CD8-positive, alpha-beta memory T cell (primary cell): ENCODE data around the gene HIBADH. TPM values are rescaled to one million over a fixed set of nuclear protein-coding genes. Genes with fewer than 3 reads are reported as not detected.

ENCODE experiments used
- CTCF ChIA-PET: fragments of 350-600 bp; sonication (Branson Sonifier 250); formaldehyde crosslinking; loops from one replicate; lab custom pipeline; 2021; ENCODE audit warnings: antibody characterized with exemption; lab: Charles Lee
- POLR2A ChIA-PET: fragments of 350-600 bp; sonication (Branson Sonifier 250); formaldehyde crosslinking; loops from one replicate; lab custom pipeline; 2021; ENCODE audit warnings: antibody characterized with exemption; lab: Charles Lee
- DNase-seq, 5 donors: peaks; one replicate each; pipeline versions ENCODE4 v3.0.0 to v3.0.0-alpha.2; 2020 to 2022; ENCODE audit warnings: mixed read lengths in 1 of 5
- H3K27ac ChIP-seq: one replicate; pipeline ENCODE4 v1.7.0; 2013; ENCODE audit warnings: low read depth, mild to moderate bottlenecking, low read length, moderate library complexity
- H3K27me3 ChIP-seq: 2 replicates; pipeline ENCODE4 v1.7.0; 2013; ENCODE audit warnings: low read length, mild to moderate bottlenecking; ENCODE audit not compliant: insufficient read depth, poor library complexity, severe bottlenecking
- H3K36me3 ChIP-seq: 2 replicates; pipeline ENCODE4 v1.7.0; 2013; ENCODE audit warnings: mild to moderate bottlenecking, low read length, moderate library complexity; ENCODE audit not compliant: insufficient read depth
- H3K4me1 ChIP-seq: 2 replicates; pipeline ENCODE4 v1.7.0; 2013; ENCODE audit warnings: mild to moderate bottlenecking, low read length, moderate library complexity; ENCODE audit not compliant: insufficient read depth
- H3K4me3 ChIP-seq: 2 replicates; pipeline ENCODE4 v1.7.0; 2013; ENCODE audit warnings: mild to moderate bottlenecking, low read length
- H3K9me3 ChIP-seq: 2 replicates; pipeline ENCODE4 v1.7.0; 2013; ENCODE audit warnings: mild to moderate bottlenecking, low read length
- H3K27ac Mint-ChIP-seq, 8 donors: one replicate each; pipeline ENCODE4 v1.8.0; 2020 to 2021; ENCODE audit warnings: mixed read lengths in 8 of 8, mild to moderate bottlenecking in 6 of 8, inconsistent platforms in 3 of 8, moderate library complexity in 3 of 8
- H3K27me3 Mint-ChIP-seq, 2 donors: one replicate each; pipeline ENCODE4 v1.8.0; 2020 to 2021; ENCODE audit warnings: mixed read lengths in 2 of 2, mild to moderate bottlenecking in 1 of 2, moderate library complexity in 1 of 2
- H3K36me3 Mint-ChIP-seq, 3 donors: one replicate each; pipeline ENCODE4 v1.8.0; 2020 to 2021; ENCODE audit warnings: mixed read lengths in 3 of 3, inconsistent platforms in 1 of 3, mild to moderate bottlenecking in 1 of 3
- H3K4me1 Mint-ChIP-seq, 3 donors: one replicate each; pipeline ENCODE4 v1.8.0; 2020 to 2021; ENCODE audit warnings: mixed read lengths in 3 of 3, inconsistent platforms in 1 of 3, mild to moderate bottlenecking in 1 of 3
- H3K4me3 Mint-ChIP-seq, 7 donors: one replicate each; pipeline ENCODE4 v1.8.0; 2020 to 2021; ENCODE audit warnings: mixed read lengths in 7 of 7, mild to moderate bottlenecking in 6 of 7, moderate library complexity in 4 of 7, inconsistent platforms in 2 of 7
- H3K9me3 Mint-ChIP-seq, 5 donors: one replicate each; pipeline ENCODE4 v1.8.0; 2020 to 2022; ENCODE audit warnings: mixed read lengths in 5 of 5, mild to moderate bottlenecking in 3 of 5, moderate library complexity in 2 of 5, inconsistent platforms in 1 of 5
- polyA plus RNA-seq: library from polyadenylated mRNA; unstranded; fragments of 300-500 nt; fragmentation: Illumina TruSeq; gene quantifications from one replicate; pipeline ENCODE4 v1.2.3, GENCODE V29; 2021
- total RNA-seq, 2 experiments: library from RNA; stranded (reverse); gene quantifications; one replicate each; pipeline ENCODE4 v1.2.3, GENCODE V29; 2021

The HIBADH gene
- total and polyA plus RNA-seq, 3 experiments from 2014 or later, result 19.8 to 33.8 (median 20.0) TPM

DNA sequence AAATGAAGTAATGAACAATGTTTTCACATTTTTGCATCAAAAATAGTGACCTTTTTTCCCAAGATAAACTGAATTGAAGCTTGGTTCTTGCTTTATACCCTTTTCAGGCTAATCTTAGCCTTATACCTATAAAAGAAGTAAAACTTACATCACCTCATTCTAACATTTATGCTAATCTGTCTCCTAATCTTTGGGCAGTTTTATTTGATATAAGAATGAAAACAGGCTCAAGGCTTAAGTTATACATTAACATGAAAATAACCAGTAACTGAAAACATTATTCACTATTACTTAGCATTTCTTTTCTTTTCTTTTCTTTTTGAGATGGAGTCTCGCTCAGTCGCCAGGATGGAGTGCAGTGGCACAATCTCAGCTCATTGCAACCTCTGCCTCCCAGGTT is 113.1 kb downstream of the HIBADH start:
- POLR2A ChIA-PET, result no interaction called here
- CTCF ChIA-PET, result no interaction called here
- H3K27ac ChIP-seq, result no peak overlapping the region

DNA sequence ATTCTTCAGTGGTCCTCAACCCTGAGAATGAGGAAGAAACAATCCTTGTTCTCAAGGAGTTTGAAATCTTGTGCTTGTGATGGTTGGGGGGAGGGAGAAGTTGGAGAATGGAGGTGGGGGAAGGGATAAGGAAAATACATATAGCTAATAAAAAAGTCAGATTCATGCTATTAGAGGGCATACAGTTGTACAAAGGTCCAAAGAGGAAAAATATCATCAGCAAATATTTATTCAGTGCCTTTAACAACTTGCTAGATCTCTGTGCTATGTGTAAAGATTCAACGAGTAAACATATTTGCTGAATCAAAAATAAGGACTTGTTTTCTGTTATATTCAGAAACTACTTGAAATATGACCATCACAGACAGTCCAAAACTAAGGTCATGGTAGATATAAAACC is 114.4 kb downstream of the HIBADH start:
- CTCF ChIA-PET, result no interaction called here
- H3K27me3 ChIP-seq, result no peaks in the 10 kb centered on the region
- H3K4me3 Mint-ChIP-seq, result no peak overlapping the region

More for the DNA sequence above, 113.1 kb downstream of the HIBADH start:
- Mint-ChIP-seq H3K9me3 (no peaks in the 10 kb centered on the region), H3K36me3 (peaks cover 0 to 15% (median 0%) of the 10 kb centered on the region in 3 donors), H3K4me1 (peaks cover 0 to 3% (median 0%) of the 10 kb centered on the region in 3 donors), H3K4me3 (no peak overlapping the region), H3K27ac (peak overlapping the region in 1 of 8 donors; percentile 1), H3K27me3 (no peaks in the 10 kb centered on the region)
- no peaks in the 10 kb centered on the region for H3K4me1 ChIP-seq
- H3K4me3 ChIP-seq, result no peak overlapping the region
- H3K9me3 ChIP-seq, result no peaks in the 10 kb centered on the region
- H3K36me3 ChIP-seq, result no peaks in the 10 kb centered on the region
- DNase-seq, result no peak
- H3K27me3 ChIP-seq, result no peaks in the 10 kb centered on the region

DNA sequence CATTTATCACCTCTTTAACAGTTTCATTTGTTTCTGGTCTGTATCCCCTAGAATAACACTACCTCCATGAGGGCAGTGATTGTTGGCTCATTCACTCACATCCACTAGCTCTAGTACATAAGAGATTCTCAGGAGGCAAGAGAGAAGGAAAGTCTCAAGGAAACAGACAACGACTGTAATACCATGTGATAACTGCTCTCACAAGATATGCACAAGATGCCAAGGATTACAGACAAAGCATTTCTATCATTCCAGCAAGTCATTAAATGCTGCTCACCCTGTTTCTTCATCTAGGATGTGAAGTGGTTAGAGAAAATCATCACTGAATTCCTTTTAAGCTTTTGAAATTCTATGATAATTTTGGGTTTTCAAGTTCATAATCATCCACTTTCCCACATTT is 115.3 kb downstream of the HIBADH start:
- CTCF ChIA-PET, result no interaction called here
- no peaks in the 10 kb centered on the region for H3K36me3 ChIP-seq
- DNase-seq, result no peak
- Mint-ChIP-seq H3K9me3 (no peaks in the 10 kb centered on the region), H3K27me3 (no peaks in the 10 kb centered on the region), H3K36me3 (peaks cover 13 to 23% (median 13%) of the 10 kb centered on the region in 3 donors), H3K4me1 (peaks cover 0 to 3% (median 0%) of the 10 kb centered on the region in 3 donors), H3K27ac (no peak overlapping the region), H3K4me3 (no peak overlapping the region)
- H3K4me1 ChIP-seq, result no peaks in the 10 kb centered on the region
- no peaks in the 10 kb centered on the region for H3K9me3 ChIP-seq
- H3K27ac ChIP-seq, result no peak overlapping the region
- H3K4me3 ChIP-seq, result no peak overlapping the region
- no peaks in the 10 kb centered on the region for H3K27me3 ChIP-seq
- POLR2A ChIA-PET, result no interaction called here

More for the DNA sequence above, 114.4 kb downstream of the HIBADH start:
- H3K4me1 ChIP-seq, result no peaks in the 10 kb centered on the region
- Mint-ChIP-seq H3K27ac (peak overlapping the region in 1 of 8 donors; percentile 18), H3K9me3 (no peaks in the 10 kb centered on the region), H3K36me3 (peaks cover 4 to 15% (median 4%) of the 10 kb centered on the region in 3 donors), H3K4me1 (peaks cover 0 to 3% (median 0%) of the 10 kb centered on the region in 3 donors), H3K27me3 (no peaks in the 10 kb centered on the region)
- no peaks in the 10 kb centered on the region for H3K9me3 ChIP-seq
- H3K27ac ChIP-seq, result no peak overlapping the region
- H3K36me3 ChIP-seq, result no peaks in the 10 kb centered on the region
- POLR2A ChIA-PET, result no interaction called here
- no peak overlapping the region for H3K4me3 ChIP-seq
- DNase-seq, result no peak

DNA sequence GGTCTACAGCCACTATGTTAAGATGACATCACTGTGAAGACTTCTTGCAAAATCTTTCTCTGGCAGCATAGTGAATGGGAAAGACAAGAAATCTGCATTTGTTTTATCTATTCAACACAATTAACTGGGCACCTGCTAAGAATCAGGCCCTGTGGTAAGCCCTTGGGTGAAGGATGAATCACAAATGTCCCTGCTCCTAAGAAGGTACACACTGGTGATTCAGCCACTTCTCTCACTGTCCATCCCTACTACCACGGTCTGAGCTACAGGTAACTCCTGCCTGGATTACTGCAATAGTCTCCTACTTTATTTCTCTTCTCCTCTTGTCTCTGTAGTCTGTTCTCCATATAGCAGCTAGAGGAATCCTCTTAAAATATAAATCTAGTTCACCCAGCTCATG is 116.1 kb downstream of the HIBADH start:
- CTCF ChIA-PET, result interaction anchor here (1.3 kb wide), 1 partner anchor 12 kb away, joined by 3 read pairs; no protein-coding TSS in a partner anchor
- no peaks in the 10 kb centered on the region for H3K27me3 ChIP-seq
- Mint-ChIP-seq H3K9me3 (no peaks in the 10 kb centered on the region), H3K36me3 (peaks cover 18 to 27% (median 21%) of the 10 kb centered on the region in 3 donors), H3K27ac (no peak overlapping the region), H3K27me3 (no peaks in the 10 kb centered on the region), H3K4me1 (peaks cover 0 to 3% (median 0%) of the 10 kb centered on the region in 3 donors), H3K4me3 (no peak overlapping the region)
- H3K36me3 ChIP-seq, result peaks cover under 1% of the 10 kb centered on the region
- no peaks in the 10 kb centered on the region for H3K9me3 ChIP-seq
- H3K4me1 ChIP-seq, result no peaks in the 10 kb centered on the region
- POLR2A ChIA-PET, result no interaction called here
- no peak for DNase-seq
- no peak overlapping the region for H3K4me3 ChIP-seq
- H3K27ac ChIP-seq, result no peak overlapping the region

DNA sequence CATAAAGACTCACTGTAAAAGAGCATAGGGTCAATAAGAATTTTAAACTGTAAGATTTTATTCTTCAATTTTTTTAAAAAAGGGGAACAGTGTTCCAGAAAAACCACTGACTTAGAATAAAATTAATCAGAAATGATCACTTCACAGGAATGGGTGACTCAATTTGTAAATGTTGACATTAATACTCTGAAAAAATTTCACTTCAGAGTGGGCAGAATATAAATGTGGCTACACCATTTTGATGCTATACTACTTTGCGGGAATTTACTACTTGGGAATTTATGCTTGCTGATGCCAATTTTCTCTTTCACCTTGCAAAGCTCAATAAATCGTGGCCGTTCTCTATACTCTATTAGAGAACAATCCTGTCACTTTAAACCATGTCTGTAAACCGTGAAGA is 126.9 kb downstream of the HIBADH start:
- Mint-ChIP-seq H3K27me3 (no peaks in the 10 kb centered on the region), H3K27ac (no peak overlapping the region), H3K4me3 (no peak overlapping the region), H3K4me1 (no peaks in the 10 kb centered on the region), H3K9me3 (no peaks in the 10 kb centered on the region), H3K36me3 (peaks cover 29 to 45% (median 32%) of the 10 kb centered on the region in 3 donors)
- Histone ChIP-seq H3K4me3 (no peak overlapping the region), H3K27me3 (no peaks in the 10 kb centered on the region), H3K4me1 (no peaks in the 10 kb centered on the region), H3K27ac (no peak overlapping the region), H3K36me3 (peaks cover 4% of the 10 kb centered on the region), H3K9me3 (no peaks in the 10 kb centered on the region)
- ChIA-PET CTCF (no interaction called here), POLR2A (no interaction called here)
- DNase-seq, result no peak

DNA sequence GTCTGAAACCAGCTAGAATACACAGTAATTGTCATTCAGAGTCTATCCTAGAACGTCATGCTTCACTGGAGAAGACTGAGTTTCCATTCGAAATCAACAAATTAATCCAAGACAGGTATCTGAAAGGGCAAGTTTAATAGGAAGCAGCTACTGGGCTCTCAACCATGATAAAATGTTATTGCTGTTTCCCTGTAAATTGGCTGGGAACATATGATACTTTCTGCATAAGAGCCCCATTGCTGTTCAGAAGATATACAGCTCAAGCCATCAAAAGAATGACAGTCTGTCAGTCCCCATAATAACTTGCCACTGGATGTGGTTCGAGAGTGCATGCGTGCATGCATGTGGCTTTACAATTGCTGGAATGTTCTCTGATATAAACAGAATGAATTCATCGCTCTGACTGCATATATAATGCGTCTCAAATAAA is 129.0 kb downstream of the HIBADH start:
- H3K27ac ChIP-seq, result no peak overlapping the region
- Mint-ChIP-seq H3K36me3 (peaks cover 28 to 46% (median 30%) of the 10 kb centered on the region in 3 donors), H3K27me3 (no peaks in the 10 kb centered on the region), H3K9me3 (no peaks in the 10 kb centered on the region), H3K4me1 (no peaks in the 10 kb centered on the region), H3K27ac (no peak overlapping the region), H3K4me3 (no peak overlapping the region)
- ChIA-PET POLR2A (interaction anchor here (0.7 kb wide), 1 partner anchor 1752 kb away, joined by 3 read pairs; no protein-coding TSS in a partner anchor), CTCF (no interaction called here)
- no peaks in the 10 kb centered on the region for H3K27me3 ChIP-seq
- H3K9me3 ChIP-seq, result no peaks in the 10 kb centered on the region
- H3K4me3 ChIP-seq, result no peak overlapping the region
- no peak for DNase-seq
- no peaks in the 10 kb centered on the region for H3K4me1 ChIP-seq
- H3K36me3 ChIP-seq, result no peaks in the 10 kb centered on the region

DNA sequence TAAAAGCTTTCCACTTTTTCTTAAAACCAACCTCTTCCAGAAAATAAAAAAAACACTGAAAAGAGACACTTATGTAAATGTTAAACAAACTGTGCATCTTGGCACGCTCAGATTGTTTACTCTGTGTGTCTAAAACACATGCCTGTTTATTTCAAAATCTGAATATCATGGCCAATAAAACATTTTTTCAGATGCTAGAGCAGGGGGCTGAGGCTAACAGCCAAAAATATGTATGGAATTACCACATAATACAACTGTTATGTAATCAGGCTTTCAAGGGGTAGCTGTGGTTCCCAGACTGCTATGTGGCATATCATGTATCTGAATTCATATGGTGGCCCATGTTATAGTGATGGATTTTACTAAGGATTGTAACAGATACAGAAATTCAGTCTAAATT is 130.4 kb downstream of the HIBADH start:
- ChIA-PET POLR2A (no interaction called here), CTCF (no interaction called here)
- no peak for DNase-seq
- H3K36me3 Mint-ChIP-seq, result peaks cover 29 to 52% (median 30%) of the 10 kb centered on the region in 3 donors
- H3K4me1 ChIP-seq, result no peaks in the 10 kb centered on the region
- no peaks in the 10 kb centered on the region for H3K9me3 ChIP-seq
- no peak overlapping the region for H3K27ac ChIP-seq
- H3K27me3 Mint-ChIP-seq, result no peaks in the 10 kb centered on the region
- H3K27ac Mint-ChIP-seq, result peak overlapping the region in 1 of 8 donors; percentile 22
- H3K27me3 ChIP-seq, result no peaks in the 10 kb centered on the region
- no peaks in the 10 kb centered on the region for H3K36me3 ChIP-seq
- no peak overlapping the region for H3K4me3 Mint-ChIP-seq
- H3K9me3 Mint-ChIP-seq, result no peaks in the 10 kb centered on the region
- H3K4me3 ChIP-seq, result no peak overlapping the region
- no peaks in the 10 kb centered on the region for H3K4me1 Mint-ChIP-seq

DNA sequence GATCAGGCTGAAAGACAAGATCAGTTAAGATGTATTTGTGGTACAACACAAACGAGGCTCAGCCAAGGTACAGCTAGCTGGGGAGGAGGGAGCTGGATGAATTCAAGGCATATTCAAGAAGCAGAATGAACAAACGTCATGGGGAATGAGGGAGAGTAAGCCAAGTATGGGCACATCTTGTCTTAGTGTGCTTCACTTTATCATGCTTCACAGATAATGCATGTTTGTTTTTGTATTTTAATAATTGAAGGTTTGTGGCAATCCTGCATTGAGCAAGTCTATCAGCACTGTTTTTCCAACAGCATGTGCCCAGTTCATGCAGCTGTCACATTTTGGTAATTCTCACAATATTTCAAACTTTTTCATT is 135.4 kb downstream of the HIBADH start:
- ChIA-PET CTCF (no interaction called here), POLR2A (no interaction called here)
- no peak overlapping the region for H3K4me3 Mint-ChIP-seq
- Histone ChIP-seq H3K9me3 (no peaks in the 10 kb centered on the region), H3K27ac (no peak overlapping the region), H3K4me3 (no peak overlapping the region), H3K36me3 (no peaks in the 10 kb centered on the region), H3K27me3 (no peaks in the 10 kb centered on the region), H3K4me1 (no peaks in the 10 kb centered on the region)
- DNase-seq, result no peak
- H3K27me3 Mint-ChIP-seq, result no peaks in the 10 kb centered on the region
- peaks cover 45 to 64% (median 49%) of the 10 kb centered on the region in 3 donors for H3K36me3 Mint-ChIP-seq
- no peak overlapping the region for H3K27ac Mint-ChIP-seq
- H3K4me1 Mint-ChIP-seq, result no peaks in the 10 kb centered on the region
- no peaks in the 10 kb centered on the region for H3K9me3 Mint-ChIP-seq
